Measurements from ENCODE around the gene SCN4B.
A peak's percentile ranks its signal among the peaks of the same experiment; 100 is the strongest.
"Not testable (repeated sequence)": the region's sequence is repeated elsewhere in the genome, so short reads cannot be mapped to it uniquely, and the experiment has no call there.

The SCN4B gene

DNA sequence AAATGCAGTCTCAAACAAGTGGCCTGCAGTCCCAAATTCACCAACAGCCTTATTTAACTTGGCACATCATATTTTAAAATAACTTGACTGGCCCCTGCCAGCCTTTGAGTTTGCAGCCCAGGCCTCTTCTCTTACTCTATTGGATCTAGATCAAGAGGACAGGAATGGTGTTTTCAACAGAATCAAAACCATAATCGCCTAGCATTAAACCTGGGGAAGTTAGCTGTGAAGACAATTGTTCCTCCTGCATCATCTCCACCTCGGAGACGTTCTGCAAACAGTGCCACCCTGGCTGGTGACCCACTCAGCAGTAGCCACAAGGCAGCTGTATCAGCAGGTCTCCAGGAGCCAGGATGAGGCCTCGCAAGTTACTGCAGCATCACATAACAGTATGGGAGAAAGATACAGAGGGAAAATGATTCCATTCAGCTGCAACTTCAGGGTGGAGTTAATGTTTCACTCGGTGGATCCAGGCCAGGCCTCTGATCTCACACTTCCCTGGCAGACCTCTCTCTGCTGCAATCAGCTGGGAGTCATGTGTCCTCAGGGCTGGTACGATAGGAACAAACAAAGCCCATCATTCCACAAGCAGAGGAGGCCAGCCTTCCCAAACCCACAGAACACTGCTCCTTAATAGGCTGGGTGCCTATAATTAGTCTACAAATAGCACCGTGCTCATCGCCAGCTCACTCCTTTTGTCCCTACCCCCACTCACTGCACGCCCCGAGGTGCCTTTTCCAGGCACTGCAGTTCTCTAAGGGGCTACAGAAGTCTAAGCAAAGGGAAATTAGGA lies 42.4 kb upstream of the SCN4B start:
- H3K4me3 ChIP-seq (ENCODE audit: low read length): no peak overlapping the region
- TF ChIP-seq, protein P1, sequence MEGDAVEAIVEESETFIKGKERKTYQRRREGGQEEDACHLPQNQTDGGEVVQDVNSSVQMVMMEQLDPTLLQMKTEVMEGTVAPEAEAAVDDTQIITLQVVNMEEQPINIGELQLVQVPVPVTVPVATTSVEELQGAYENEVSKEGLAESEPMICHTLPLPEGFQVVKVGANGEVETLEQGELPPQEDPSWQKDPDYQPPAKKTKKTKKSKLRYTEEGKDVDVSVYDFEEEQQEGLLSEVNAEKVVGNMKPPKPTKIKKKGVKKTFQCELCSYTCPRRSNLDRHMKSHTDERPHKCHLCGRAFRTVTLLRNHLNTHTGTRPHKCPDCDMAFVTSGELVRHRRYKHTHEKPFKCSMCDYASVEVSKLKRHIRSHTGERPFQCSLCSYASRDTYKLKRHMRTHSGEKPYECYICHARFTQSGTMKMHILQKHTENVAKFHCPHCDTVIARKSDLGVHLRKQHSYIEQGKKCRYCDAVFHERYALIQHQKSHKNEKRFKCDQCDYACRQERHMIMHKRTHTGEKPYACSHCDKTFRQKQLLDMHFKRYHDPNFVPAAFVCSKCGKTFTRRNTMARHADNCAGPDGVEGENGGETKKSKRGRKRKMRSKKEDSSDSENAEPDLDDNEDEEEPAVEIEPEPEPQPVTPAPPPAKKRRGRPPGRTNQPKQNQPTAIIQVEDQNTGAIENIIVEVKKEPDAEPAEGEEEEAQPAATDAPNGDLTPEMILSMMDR (IDR thresholded peaks at IDR 0.05; ENCODE audit: insufficient read depth, low read depth, low read length, missing control alignments): no peak
- peak; percentile 98 for DNase-seq (ENCODE audit: low read depth)

DNA sequence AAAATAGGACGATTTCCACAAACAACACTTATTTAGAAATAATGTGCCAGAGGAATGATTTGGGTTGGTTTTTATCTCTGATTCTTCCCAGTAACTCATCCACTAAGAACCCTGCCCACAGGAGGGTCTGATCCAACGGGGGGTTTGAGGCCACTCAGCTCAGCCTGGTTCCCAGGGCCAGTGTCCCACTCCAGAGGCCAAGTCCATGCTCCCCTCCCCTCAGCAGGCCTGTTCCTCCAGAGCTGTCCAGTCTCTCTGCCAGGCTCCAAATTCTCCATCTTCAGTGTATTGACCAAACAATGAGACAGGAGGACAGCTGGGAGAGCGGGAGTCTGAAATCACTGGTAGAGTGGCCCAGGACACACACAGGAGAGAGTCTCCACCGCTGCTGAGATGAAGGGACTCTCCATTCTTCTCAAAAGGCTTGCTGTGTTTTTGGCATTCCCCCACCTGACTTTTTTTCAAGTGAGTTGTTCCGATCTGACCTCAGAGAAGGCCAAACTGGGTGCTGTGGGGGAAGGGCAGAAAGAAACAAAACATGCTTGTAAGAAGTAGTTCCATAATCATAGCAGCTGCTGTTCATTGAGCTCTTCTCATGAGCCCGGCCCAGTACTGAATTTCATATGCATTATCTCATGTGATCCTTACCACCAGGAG lies 41.4 kb upstream of the SCN4B start:
- DNase-seq (ENCODE audit: low read depth): no peak
- no peak overlapping the region for H3K4me3 ChIP-seq (ENCODE audit: low read length)
- TF ChIP-seq, protein P1 (IDR thresholded peaks at IDR 0.05; ENCODE audit: insufficient read depth, low read depth, low read length, missing control alignments): no peak

DNA sequence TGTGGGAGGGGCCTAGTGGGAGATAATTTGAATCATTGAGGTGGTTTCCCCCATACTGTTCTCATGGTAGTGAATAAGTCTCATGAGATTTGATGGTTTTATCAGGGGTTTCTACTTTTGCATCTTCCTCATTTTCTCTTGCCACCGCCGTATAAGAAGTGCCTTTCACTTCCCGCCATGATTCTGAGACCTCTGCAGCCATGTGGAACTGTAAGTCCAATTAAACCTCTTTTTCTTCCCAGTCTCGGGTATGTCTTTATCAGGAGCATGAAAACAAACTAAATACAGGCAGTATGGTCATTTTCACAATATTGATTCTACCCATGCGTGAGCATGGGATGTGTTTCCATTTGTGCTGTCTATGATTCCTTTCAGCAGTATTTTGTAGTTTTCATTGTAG lies 40.2 kb upstream of the SCN4B start:
- DNase-seq (ENCODE audit: low read depth); H3K4me3 ChIP-seq (ENCODE audit: low read length): not testable (repeated sequence)

DNA sequence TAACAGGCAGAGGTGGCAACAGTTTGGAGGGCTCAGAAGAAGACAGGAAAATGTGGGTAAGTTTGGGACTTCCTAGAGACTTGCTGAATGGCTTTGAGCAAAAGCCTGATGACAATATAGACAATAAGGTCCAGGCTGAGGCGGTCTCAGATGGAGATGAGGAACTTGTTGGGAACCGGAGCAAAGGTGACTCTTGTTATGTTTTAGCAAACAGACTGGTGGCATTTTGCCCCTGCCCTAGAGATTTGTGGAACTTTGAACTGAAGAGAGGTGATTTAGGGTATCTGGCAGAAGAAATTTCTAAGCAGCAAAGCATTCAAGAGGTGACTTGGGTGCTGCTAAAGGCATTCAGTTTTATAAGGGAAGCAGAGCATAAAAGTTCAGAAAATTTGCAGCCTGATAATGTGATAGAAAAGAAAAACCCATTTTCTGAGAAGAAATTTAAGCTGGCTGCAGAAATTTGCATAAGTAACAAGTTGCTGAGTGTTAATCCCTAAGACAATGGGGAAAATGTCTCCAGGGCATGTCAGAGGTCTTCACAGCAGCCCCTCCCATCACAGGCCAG lies 38.4 kb upstream of the SCN4B start:
- not testable (repeated sequence) for DNase-seq (ENCODE audit: low read depth); H3K4me3 ChIP-seq (ENCODE audit: low read length)

DNA sequence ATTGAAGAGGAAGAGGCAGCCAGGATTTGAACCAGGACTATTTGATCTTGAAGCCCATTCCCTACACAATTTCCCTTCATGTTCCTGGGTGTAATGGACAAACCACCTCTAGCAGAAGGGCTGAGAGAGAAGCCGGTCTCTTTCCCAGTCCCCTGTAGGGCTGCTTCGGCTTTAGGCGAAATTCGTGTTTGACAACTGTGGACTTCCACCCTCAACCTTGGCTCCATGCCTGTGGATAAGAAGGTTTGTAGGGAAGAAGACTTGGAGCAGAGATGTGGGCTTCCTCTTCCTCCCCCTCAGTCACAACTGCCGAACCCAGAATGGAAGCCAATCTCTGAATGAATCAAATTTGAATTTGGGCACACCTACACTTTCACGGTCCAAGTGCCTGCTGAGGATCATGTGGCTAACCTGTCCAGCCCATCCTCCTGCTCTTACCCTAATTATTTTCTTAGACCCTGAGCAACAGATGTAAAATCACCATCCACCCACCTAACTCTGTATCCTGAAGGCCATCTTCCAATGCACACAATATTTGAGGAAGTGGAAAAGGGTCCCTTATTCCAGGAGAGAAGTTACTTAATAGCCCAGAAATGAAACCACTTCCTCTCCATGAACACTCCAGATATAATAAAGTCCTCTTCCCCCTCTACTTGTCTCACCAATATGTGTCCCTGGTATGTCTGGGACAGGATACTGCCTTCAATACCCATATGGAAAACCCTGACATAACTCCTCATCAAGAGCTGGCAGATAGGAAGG lies 33.9 kb upstream of the SCN4B start:
- no peak overlapping the region for H3K4me3 ChIP-seq (ENCODE audit: low read length)
- no peak for DNase-seq (ENCODE audit: low read depth)
- TF ChIP-seq, protein P1 (IDR thresholded peaks at IDR 0.05; ENCODE audit: insufficient read depth, low read depth, low read length, missing control alignments): no peak

DNA sequence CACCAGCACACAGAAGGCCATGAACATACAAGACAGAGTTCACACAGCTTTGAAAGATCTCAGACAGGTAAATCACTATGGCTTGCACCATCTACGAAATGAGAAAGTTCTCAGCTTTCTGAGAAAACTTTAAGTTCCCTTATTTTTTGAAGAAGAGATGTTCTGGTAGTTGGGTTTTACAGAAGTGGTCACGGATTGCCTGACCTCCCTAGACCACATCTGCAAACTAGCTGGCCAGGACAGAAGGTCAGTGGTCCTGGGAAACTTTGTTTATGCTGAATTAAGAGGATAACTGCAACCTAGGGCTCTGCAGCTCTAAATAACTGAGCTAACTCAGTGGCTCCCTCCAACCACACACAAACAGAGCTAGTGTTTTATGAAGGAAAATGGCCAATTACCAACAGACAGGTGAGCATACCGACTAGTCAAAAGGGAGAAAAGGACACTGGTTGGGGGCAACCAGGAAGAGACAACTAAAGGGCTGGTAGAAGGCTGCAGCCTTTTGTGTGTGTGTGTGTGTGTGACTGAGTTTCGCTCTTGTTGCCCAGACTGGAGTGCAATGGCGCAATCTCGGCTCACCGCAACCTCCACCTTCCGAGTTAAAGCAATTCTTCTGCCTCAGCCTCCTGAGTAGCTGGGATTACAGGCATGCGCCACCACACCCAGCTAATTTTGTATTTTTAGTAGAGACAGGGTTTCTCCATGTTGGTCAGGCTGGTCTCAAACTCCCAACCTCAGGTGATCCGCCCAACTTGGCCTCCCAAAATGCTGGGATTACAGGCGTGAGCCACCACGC lies 32.4 kb upstream of the SCN4B start:
- DNase-seq (ENCODE audit: low read depth): no peak
- no peak overlapping the region for H3K4me3 ChIP-seq (ENCODE audit: low read length)
- TF ChIP-seq, protein P1 (IDR thresholded peaks at IDR 0.05; ENCODE audit: insufficient read depth, low read depth, low read length, missing control alignments): no peak

DNA sequence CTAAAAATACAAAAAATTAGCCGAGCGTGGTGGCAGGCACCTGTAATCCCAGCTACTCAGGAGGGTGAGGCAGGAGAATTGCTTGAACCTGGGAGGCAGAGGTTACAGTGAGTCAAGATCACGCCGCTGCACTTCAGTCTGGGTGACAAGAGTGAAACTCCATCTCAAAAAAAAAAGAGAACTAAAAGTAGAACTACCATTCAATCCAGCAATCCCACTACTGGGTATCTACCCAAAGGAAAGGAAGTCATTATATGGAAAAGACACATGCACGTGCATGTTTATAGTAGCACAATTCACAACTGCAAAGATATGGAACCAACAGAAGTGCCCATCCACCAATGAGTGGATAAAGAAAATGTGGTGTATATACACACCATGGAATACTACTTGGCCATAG lies 31.1 kb upstream of the SCN4B start:
- not testable (repeated sequence) for DNase-seq (ENCODE audit: low read depth); H3K4me3 ChIP-seq (ENCODE audit: low read length)

DNA sequence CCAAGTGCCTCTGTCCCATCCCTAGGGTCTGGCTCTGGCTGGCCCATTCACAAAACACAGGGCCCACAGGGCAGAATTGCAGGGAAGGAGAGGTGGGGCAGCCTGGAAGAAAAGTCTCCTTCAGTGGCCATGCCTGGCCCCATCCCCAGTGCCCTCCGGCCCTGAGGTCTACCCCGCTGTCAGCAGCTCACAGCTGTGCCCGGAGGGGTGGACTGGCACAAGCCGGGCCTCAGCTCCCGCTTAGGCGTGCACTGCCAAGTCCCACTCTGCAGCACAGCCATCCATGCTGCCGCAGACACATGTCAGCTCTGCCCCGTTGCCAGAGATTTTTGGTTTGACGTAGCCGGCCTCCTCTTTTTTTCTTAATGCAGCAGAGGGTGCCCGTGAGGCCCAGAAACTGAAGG lies 27.7 kb upstream of the SCN4B start:
- peak; percentile 65 for DNase-seq (ENCODE audit: low read depth)
- TF ChIP-seq, protein P1 (IDR thresholded peaks at IDR 0.05; ENCODE audit: insufficient read depth, low read depth, low read length, missing control alignments): peak; percentile 21
- H3K4me3 ChIP-seq (ENCODE audit: low read length): no peak overlapping the region

Measured in epithelial cell of esophagus (primary cell).